Measurements from ENCODE around the gene CYGB.
"Not testable (repeated sequence)": the region's sequence is repeated elsewhere in the genome, so short reads cannot be mapped to it uniquely, and the experiment has no call there.

Gene CYGB

GRCh38 chr17:76538281-76538931, 897 bp upstream of the CYGB start:
- no peak for DNase-seq (ENCODE audit: low read depth in 2 of 3, low spot score in 1 of 3)

- DNase-seq (ENCODE audit: low read depth in 2 of 3, low spot score in 1 of 3) = no peak
These were observed 276 bp downstream of the CYGB start for GRCh38 chr17:76537288-76537577.

DNA sequence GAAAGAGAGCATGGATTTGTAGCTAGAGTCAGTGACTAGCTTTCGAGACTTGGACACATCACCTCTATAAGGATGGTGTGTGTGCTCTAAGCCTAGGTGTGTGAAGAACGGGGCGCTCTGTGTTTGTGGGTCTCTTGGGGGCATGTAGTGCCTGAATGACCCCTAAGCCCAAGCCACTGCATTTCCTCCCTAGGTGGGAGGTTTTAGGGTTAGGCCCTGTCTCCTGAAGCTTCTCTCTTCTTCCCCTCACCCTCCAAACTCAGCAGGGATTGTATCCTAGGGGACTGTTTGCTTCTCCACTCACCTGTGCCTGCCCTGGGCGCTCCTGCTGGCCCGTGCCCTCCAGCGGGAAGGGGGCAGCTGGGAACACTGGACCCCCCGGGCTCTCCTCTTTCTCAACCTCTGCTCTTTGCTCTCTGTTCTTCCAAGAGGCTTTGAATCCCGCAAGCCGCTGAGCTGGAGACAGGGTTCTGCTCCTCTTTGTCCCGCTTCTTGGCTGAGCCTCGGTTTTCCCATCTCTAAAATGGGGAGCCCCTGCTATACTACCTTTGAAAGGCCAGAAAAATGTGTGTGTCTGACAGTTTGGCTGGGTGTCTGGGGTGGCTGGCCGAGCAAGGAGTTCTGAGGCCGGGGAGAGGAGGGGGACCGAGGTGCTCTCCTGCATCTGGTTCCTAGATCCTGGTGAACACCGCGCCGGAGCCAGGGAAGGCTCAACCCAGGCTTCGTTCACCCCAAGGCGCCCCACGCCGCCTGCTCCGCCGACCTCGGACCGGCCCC, 810 bp downstream of the CYGB start:
- DNase-seq (ENCODE audit: low read depth in 2 of 3, low spot score in 1 of 3) = no peak

GRCh38 chr17:76535788-76536510, 1.6 kb downstream of the CYGB start:
- no peak for DNase-seq (ENCODE audit: low read depth in 2 of 3, low spot score in 1 of 3)

GRCh38 chr17:76534831-76535732, 2.4 kb downstream of the CYGB start:
- DNase-seq (ENCODE audit: low read depth in 2 of 3, low spot score in 1 of 3) = no peak

- DNase-seq (ENCODE audit: low read depth in 2 of 3, low spot score in 1 of 3) = not testable (repeated sequence)
These were observed 3.7 kb downstream of the CYGB start for GRCh38 chr17:76533640-76534359.

DNA sequence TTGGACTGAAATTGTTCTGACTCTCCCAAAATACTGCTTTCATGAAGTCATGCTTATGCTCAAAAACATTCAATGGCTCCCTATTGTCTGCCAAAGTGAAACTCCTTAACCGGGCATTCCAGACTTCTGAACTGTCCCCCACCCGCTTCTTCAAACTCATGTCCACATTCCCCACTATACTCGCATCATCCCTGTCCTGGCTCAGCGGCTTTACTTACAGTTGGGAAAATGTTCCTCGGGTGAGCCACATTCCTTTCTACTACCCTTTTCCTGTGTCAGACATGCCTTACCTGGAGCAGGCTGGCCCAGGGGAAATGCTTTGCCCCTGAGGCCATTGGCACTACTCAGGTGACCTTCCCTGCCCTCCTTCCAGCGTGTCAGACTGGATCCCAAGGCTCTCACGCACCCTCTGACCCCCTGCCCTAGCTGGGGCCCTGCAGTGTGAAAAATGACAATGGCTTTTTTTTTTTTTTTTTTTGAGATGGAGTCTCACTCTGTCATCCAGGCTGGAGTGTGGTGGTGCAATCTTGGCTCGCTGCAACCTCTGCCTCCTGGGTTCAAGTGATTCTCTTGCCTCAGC, 5.3 kb downstream of the CYGB start:
- DNase-seq (ENCODE audit: low read depth in 2 of 3, low spot score in 1 of 3) = no peak

DNA sequence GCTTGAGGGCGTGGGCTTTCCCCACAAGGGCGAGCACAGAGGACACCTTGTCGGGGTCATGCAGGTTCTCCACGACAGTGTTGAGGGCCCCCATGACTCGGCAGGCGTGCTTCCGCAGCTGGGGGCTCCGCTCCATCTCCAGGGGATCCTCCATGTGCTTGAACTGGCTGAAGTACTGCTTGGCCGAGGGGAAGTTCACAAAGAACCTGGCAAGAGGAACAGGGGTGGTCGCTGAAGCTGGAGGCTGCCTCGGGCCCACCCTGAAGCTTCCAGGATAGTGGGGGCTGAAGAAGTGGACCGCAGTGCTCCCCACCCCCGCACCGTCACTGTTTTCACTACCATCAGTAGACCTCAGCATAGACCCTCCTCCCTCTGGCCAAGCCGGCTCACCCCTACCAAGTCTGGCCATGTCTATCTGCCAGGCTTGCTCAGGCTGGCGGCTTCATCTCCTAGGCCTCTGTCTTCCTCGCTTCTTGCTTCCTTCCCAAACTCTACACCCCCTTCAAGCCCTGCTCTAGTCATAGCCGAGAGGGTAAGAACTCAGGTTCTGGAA, 5.9 kb downstream of the CYGB start:
- DNase-seq (ENCODE audit: low read depth in 2 of 3, low spot score in 1 of 3) = no peak

DNA sequence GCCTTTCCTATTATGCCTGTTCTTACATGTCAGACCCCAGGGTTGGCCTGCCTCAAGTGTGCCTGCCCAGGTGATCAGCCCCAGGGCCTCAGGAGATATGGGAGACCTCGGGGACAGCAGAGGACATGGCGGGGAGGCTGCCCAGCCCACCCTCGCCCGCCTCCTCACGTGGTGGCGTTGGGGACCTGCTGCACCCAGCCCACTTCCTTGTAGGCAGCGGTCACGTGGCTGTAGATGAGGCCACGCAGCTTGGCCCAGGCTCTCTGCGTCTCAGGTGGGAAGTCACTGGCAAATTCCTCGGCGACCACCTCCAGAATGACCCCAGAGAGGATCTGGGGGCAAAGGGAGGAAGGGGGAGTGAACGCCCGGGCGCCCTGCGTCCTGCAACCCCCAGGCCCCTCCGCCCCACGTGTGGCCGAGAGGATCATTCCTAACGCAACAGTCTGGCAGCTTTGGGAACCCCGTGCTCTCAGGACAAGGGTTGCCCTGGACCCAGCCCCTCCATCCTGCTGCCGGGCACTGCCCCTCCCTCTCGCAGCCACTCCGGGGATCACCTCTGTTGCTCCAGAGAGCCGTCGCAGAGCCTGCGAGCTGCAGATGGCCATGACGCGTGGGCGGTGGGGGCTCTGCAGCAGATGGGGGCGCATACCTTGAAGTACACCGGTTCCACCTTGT, 6.6 kb downstream of the CYGB start:
- DNase-seq (ENCODE audit: low read depth in 2 of 3, low spot score in 1 of 3) = no peak

DNA sequence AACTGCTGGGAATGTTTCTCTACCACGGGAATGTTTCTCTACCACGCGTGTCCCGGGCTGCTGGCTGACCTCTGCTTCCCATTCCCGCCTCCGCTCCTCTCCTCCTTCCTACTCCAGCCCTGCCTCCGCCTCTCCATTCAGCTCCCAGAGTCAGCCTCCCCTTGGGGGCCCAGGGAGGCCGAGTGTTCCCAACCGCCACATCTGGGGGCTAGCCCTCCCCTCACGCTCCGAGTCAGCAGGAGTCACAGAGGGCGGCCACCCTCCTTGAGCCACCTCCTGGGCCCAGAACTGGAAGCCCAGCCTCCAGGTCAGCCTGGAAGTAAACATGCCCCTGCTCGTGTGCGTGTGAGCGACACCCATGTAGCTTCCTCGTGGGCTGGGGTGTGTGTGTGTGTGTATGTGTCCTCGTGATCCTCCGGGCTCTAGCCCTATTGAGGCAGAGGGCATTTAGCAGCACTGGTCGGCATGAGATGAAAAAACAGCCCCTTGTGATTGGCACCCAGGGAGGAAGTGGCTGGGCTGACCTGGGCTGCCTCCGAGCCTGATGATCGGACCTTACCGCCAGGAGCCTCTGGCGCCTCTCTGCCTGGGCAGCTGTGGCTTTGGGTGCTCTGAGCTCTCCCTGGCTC, 7.3 kb downstream of the CYGB start:
- no peak for DNase-seq (ENCODE audit: low read depth in 2 of 3, low spot score in 1 of 3)

DNA sequence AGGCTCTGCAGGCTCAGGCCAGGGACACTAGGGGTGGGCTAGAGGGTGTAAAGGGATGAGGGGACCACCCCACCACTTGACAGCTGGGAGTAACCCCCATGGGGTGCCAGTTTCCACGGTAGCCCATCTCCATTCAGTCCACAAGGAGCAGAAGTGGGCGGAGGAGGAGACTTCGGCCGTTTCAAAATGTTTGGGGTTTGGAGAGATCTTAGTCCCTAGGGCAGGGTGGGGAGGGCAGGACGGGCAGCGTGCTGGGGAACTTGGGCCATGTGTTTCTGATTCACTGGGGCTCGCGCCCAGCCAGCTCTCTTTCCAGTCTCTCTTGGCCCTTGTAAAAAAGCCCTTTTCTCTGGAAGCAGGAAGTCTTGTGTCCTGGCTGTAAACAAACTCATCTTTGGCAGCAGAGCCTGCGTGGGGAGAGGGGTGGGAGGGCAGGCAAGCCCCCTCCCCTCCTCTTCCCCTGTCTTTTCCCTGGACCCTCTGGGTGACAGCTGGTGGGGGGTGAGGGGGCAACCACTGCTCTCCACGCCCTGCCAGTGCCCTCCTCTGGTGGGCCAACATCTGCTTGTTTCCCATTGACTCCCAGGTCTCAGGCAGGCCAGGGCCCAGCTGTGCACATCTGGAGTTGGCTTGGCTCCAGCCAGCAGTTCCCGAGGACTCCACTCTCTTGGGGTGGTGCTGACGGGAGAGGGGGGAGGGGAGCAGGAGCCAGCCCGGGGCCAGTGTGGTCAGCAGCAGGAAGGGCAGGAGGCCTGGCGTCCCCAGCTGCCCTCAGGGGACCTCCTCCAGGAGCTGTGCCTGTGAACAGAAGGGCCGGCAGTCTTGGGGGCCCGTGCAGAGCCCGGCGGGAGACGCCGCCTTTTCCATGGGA, 8.1 kb downstream of the CYGB start:
- no peak for DNase-seq (ENCODE audit: low read depth in 2 of 3, low spot score in 1 of 3)

DNA sequence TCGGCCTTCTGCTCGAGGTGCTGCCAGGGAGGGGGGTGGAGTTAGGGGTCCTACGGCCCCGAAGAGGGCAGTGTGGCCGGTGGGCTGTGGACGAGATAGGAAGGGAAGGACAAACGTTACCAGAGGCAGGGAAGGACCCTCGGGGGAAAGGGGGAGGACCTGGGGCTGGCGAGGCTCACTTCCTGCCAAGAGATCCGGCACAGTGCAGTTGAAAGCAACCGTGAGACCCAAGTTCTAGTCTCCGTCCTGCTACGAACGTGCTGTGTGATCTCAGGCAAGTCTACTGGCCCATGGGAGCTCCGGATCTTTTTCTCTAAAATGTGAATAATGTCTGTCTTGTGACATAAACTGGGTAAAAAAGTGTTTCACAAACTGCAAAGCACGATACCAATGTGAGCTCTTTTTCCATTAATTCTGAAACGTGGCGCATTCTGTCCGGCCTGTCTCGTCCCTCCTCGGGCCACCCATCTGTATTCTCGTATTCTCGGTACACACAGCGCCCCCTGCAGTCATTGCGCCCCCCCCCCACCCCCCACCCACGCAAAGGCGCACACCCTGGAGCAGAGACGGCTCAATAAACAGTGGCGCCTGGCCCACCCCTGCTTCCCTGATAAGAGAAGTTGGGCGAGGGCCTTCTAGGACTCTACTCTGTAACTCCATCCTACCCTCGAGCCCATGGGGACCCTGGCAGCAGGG, 8.8 kb downstream of the CYGB start:
- no peak for DNase-seq (ENCODE audit: low read depth in 2 of 3, low spot score in 1 of 3)

- no peak for DNase-seq (ENCODE audit: low read depth in 2 of 3, low spot score in 1 of 3)
These were observed 9.4 kb downstream of the CYGB start for GRCh38 chr17:76528156-76528527.

- DNase-seq (ENCODE audit: low read depth in 2 of 3, low spot score in 1 of 3) = no peak
These were observed 9.9 kb downstream of the CYGB start for GRCh38 chr17:76527430-76528111.

DNA sequence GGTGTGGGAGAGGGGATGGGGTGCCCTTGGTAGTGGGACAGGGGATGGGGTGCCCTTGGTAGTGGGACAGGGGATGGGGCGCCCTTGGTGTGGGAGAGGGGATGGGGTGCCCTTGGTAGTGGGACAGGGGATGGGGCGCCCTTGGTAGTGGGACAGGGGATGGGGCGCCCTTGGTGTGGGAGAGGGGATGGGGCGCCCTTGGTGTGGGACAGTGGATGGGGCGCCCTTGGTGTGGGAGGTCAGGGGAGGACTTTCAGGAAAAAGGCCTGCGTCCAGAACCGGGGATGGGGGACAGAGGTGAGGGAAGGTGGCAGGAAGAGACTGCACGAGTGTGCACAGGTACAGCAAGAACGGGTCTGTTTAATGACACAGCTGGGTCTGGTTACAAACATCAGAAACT, 10.5 kb downstream of the CYGB start:
- not testable (repeated sequence) for DNase-seq (ENCODE audit: low read depth in 2 of 3, low spot score in 1 of 3)

DNA sequence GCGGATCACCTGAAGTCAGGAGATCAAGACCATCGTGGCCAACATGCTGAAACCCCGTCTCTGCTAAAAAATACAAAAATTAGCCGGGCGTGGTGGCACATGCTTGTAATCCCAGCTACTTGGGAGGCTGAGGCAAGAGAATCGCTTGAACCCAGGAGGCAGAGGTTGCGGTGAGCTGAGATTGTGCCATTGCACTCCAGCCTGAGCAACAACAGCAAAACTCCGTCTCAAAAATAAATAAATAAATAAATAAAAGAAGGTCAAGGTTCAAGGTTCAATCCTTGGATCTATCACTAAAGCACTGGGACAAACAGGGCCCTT, 12.0 kb downstream of the CYGB start:
- DNase-seq (ENCODE audit: low read depth in 2 of 3, low spot score in 1 of 3) = not testable (repeated sequence)

All from stimulated activated CD4-positive, alpha-beta T cell treated with anti-CD3 and anti-CD28 coated beads, Interleukin-12 subunit alpha, Interleukin-12 subunit beta, amount 100 ng/mL, for 48 hours (primary cell).